HEK293 (cell line): ENCODE data around the gene IL1RAPL1.

Source experiments
- PRDM1 ChIP-seq: fragments of 450-650 bp; formaldehyde crosslinking; IDR thresholded peaks from 2 replicates; pipeline ENCODE4; 2016; ENCODE audit warnings: missing biosample characterization, missing genetic modification characterization
- ZNF670 ChIP-seq: fragments of 450-650 bp; formaldehyde crosslinking; IDR thresholded peaks from 2 replicates; pipeline ENCODE4 v1.5.1; 2016; ENCODE audit warnings: missing biosample characterization, missing genetic modification characterization, low read depth

DNA sequence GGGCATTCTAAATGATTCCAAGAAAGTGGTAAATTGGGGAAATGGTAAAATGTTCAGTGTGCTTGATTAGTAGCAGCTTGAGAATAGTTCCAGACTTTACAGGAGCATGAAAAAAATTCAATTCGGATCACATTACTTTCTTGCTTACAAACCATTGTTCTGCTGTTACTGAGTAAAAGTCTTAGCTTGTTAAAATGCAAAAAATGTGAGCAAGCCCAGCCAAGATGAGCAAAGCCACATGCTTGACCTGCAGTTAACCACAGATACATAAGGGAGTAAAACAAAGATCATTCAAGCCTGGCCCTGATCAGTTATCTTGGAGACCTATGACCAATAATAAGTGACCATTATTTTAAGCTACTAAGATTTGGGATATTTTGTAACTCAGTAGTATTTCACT is 1065.2 kb downstream of the IL1RAPL1 start:
- TF ChIP-seq ZNF670 (tag by site-specific recombination), result no peak
- TF ChIP-seq PRDM1 (tag by site-specific recombination), result no peak
